OCI-M1 (cell line): Measurements from ENCODE around the gene OR13C9.
"Not testable (repeated sequence)": the region's sequence is repeated elsewhere in the genome, so short reads cannot be mapped to it uniquely, and the experiment has no call there.

Experiments
- DNase-seq: peaks from one replicate; lab custom pipeline; 2025; lab: John Stamatoyannopoulos, UW

OR13C9 gene

GRCh38 chr9:104618104-104618503 is at the start of gene OR13C9:
OR13C9 (minus strand) TSS chr9:104618204; CDS start chr9:104618204, 0 bp downstream.
- no peak for DNase-seq

GRCh38 chr9:104658496-104659195 is 40.6 kb upstream of the OR13C9 start:
- no peak for DNase-seq

- DNase-seq = no peak
Observed at GRCh38 chr9:104635456-104635855, 17.5 kb upstream of the OR13C9 start.

- DNase-seq = no peak
Observed at GRCh38 chr9:104633976-104634520, 16.0 kb upstream of the OR13C9 start.

GRCh38 chr9:104625964-104626363 is 8.0 kb upstream of the OR13C9 start:
- DNase-seq = peak; percentile 32

GRCh38 chr9:104617418-104617817 is 586 bp downstream of the OR13C9 start:
- no peak for DNase-seq

- no peak for DNase-seq
Observed at GRCh38 chr9:104611213-104611612, 6.8 kb downstream of the OR13C9 start.

- peak; percentile 48 for DNase-seq
Observed at GRCh38 chr9:104608336-104608735, 9.7 kb downstream of the OR13C9 start.

GRCh38 chr9:104606152-104606551 is 11.9 kb downstream of the OR13C9 start:
- DNase-seq = no peak

- not testable (repeated sequence) for DNase-seq
Observed at GRCh38 chr9:104605527-104605926, 12.5 kb downstream of the OR13C9 start, which contains the start of gene OR13C2. OR13C2 (minus strand) TSS chr9:104605627; CDS start chr9:104605627, 0 bp downstream.

GRCh38 chr9:104604801-104605200 is 13.2 kb downstream of the OR13C9 start:
- DNase-seq = no peak

- DNase-seq = not testable (repeated sequence)
Observed at GRCh38 chr9:104599313-104599712, 18.7 kb downstream of the OR13C9 start, which contains the start of gene OR13C5. OR13C5 (minus strand) TSS chr9:104599413; CDS start chr9:104599413, 0 bp downstream.

GRCh38 chr9:104598749-104599148 is 19.3 kb downstream of the OR13C9 start:
- DNase-seq = not testable (repeated sequence)

GRCh38 chr9:104589626-104590025 is 28.4 kb downstream of the OR13C9 start:
- no peak for DNase-seq

GRCh38 chr9:104586496-104587180 is 31.4 kb downstream of the OR13C9 start:
- DNase-seq = no peak

- no peak for DNase-seq
Observed at GRCh38 chr9:104580562-104580961, 37.4 kb downstream of the OR13C9 start.

GRCh38 chr9:104577263-104577662 is 40.7 kb downstream of the OR13C9 start:
- no peak for DNase-seq

- no peak for DNase-seq
Observed at GRCh38 chr9:104575456-104575855, 42.5 kb downstream of the OR13C9 start.

- peak; percentile 3 for DNase-seq
Observed at GRCh38 chr9:104572612-104573011, 45.4 kb downstream of the OR13C9 start.

- no peak for DNase-seq
Observed at GRCh38 chr9:104568868-104569267, 49.1 kb downstream of the OR13C9 start, which contains the start of gene OR13C8. OR13C8 (plus strand) TSS chr9:104569168; CDS start chr9:104569168, 0 bp downstream.
